T follicular helper cell (primary cell): ENCODE measurements around the gene COMMD1.
"Not testable (repeated sequence)": the region's sequence is repeated elsewhere in the genome, so short reads cannot be mapped to it uniquely, and the experiment has no call there.

ENCODE experiments used
- DNase-seq: peaks from one replicate; pipeline ENCODE4 v3.0.0-alpha.2; 2020; ENCODE audit warnings: low read depth
- total RNA-seq, 2 experiments: gene quantifications; one replicate each; lab custom pipeline; 2026; lab: John Stamatoyannopoulos, UW

Gene COMMD1
- total RNA-seq = 10.0 to 17.9 reads per million in 2 experiments

DNA sequence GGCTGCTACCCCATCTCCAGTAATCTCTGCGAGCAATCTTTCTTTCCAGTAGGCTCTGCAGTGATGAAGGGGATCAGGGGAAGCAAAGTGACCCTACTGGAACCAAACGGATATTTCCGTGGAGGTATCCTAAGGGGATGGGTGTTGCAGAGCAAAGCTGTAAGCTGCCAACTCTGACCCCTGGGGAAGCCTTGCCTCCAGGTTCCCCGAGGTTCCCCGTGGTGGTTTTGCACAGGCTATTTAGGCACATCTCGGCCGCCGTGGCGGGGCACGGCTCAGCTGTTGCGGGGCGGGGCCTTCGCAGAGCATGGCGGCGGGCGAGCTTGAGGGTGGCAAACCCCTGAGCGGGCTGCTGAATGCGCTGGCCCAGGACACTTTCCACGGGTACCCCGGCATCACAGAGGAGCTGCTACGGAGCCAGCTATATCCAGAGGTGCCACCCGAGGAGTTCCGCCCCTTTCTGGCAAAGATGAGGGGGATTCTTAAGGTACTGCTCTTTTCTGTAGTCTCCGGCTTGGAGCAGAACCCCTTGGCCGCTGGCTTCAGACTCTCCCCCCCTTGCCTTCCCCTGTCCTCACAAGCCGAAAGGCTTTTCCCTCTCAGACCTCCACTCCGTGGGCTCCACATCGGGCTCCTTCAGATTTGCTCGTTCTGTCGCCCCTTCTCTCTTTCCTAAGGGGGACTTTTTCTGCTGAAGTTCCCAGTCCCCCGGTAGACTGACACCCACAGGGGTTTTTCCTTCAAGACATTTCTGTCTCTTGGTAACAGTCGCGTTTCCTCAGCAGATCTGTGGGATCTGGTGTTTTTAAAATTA, at the start of gene COMMD1:
COMMD1 (plus strand) TSS at position 303 of the 814 bp plus-strand sequence; CDS start at position 308, 5 bp downstream.
- DNase-seq = peak; percentile 66

- no peak for DNase-seq
Measured at GRCh38 chr2:61857224-61857623, 48.2 kb upstream of the COMMD1 start.

- no peak for DNase-seq
Measured at GRCh38 chr2:61862085-61862484, 43.4 kb upstream of the COMMD1 start.

DNA sequence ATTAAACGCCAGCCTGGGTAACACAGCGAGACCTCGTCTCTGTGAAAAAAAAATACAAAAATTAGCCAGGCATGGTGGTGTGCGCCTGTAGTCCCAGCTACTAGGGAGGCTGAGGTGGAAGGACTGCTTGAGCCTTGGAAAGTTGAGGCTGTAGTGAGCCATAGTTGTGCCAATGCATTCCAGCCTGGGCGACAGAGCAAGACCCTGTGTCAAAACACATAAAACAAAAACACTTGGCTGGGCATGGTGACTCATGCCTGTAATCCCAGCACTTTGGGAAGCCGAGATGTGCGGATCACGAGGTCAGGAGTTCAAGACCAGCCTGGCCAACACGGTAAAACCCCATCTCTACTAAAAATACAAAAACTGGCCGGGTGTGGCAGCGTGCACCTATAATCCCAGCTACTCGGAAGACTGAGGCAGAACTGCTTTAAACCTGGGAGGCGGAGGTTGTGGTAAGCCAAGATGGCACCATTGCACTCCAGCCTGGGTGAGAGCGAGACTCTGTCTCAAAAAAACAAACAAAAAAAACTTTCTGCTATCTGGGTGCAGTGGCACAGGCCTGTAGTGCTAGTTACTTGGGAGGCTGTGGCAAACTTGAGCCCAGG, 38.9 kb upstream of the COMMD1 start:
- DNase-seq = not testable (repeated sequence)

DNA sequence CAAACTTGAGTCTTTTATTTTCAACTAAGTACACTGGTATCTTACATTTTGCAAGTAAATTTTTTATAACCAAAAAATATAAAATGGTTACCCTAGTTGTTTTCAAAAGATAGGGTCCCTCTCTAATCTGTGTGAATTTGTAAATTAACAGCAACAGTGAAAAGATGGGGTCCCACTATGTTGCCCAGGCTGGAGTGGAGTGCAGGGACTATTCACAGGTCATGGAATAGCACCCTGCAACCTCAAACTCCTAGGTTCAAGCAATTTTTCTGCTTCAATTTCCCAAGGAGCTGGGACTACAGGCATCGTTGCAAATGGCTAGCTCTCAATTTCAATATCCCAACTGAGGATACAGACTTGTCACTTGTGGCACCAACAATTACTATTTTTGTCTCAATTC, 29.1 kb upstream of the COMMD1 start:
- no peak for DNase-seq

DNA sequence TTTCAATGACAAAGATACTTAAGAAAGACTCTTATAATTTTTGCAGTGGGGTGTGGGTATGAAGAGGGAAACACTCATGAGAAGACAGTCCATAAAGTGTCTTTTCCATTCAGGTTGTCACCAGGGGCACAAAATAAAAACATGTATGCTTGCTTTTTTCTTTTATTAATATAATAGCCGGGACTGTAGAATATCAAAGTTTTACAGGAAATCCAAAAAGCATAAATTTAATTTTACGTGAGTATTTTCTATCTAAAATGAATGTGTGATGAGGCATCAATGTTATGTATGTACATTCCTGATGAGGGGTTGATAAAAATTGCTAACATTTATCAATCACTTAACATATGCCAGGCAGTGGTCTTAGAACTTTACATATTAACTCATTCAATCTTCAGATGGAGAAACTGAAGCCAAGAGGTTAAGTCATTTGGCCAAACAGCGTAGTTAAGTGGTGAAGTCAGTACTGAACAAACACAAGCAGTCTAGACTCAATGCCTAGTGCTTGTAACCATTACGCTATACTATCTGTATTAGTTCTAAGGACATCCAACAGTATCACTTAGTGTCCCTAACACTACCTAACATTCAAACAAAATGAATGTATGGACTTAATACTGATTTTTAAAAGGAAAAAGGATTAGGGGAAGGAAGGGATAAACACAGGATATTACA, 27.8 kb upstream of the COMMD1 start:
- no peak for DNase-seq

DNA sequence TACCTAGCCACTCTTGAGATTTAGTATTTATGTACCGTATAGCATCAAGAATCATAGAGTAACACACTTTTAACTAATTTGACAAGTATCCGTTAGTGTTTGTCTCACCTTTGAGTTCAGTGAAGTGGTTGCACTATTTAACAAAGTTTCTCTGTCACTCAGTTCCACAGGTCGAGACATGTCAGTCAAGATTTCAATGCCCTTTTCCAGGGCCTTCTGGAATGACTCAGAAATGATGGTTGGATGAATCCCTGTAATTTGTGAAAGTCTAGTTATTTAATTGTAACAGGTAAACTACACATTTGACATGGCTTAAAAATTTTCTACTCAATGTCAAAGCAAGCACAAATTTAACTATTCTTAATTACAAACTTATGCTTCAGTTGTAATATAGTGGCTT, 26.7 kb upstream of the COMMD1 start:
- DNase-seq = no peak

DNA sequence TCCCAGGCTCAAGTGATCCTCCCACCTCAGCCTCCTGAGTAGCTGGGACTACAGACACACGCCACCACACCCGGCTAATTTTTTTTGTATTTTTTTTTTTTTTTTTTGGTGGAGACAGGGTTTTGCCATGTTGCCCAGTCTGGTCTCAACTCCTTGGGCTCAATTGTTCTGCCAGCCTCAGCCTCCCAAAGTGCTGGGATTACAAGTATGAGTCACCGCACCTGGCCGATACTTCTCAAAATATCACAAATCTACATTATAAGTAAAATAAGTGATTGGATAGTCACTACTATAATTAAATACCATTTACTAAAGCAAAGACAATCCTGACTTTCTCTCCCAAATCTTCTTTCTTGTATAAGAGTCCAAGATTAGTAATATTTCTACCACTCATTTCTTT, 26.1 kb upstream of the COMMD1 start:
- DNase-seq = not testable (repeated sequence)

GRCh38 chr2:61882850-61883249, 22.6 kb upstream of the COMMD1 start:
- DNase-seq = no peak

DNA sequence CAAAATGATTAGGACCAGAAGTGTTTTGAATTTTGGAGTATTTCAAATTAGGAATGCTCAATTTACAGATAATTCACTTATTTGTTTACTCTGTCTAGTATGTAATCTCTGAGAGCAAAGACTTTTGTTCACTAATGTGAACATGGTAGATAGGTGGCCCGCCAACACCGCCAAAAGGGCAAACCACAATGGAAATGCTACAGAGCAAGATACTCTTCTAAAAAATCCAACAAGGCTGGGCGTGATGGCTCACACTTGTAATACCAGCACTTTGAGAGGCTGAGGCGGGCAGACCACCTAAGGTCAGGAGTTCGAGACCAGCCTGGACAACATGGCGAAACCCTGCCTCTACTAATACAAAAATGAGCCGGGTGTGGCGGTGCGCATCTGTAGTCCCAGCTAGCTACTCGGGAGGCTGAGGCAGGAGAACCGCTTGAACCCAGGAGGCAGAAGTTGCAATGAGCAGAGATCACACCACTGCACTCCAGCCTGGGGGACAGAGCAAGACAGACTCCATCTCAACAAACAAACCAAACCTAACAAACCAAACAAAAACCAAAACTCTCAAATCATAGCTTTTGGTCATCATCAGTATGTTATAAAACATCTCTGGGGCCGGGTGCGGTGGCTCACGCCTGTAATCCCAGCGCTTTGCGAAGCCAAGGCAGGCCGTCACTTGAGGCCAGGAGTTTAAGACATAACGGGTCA, 19.4 kb upstream of the COMMD1 start:
- DNase-seq = no peak

- no peak for DNase-seq
Measured at GRCh38 chr2:61887717-61888266, 17.7 kb upstream of the COMMD1 start.

- DNase-seq = peak; percentile 81
Measured at GRCh38 chr2:61888267-61889055, 17.0 kb upstream of the COMMD1 start, which contains the start of gene CCT4. Gene CCT4, minus strand, starts transcription at chr2:61888656. Its CDS starts 149 bp downstream, at chr2:61888507.

DNA sequence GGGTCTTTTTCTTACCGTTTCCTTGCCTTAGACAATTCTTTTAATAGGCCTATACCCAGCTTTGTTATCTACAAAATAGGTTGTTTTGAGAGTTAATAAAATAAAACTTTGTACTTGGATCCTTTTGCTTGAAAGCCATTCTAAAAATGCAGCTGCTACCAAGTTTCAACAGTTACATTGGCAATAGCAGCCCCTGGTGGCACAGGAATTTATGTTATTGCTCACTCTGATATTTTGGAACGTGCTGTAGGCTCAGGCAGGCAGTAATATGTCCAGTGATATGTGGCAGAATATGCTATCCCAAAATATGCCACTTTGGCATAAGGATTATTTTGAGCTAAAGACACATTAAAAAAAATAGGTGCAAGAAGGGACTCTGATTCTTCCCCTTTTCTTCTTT, 6.7 kb upstream of the COMMD1 start:
- DNase-seq = no peak

GRCh38 chr2:61900281-61900680, 5.2 kb upstream of the COMMD1 start:
- DNase-seq = no peak

DNA sequence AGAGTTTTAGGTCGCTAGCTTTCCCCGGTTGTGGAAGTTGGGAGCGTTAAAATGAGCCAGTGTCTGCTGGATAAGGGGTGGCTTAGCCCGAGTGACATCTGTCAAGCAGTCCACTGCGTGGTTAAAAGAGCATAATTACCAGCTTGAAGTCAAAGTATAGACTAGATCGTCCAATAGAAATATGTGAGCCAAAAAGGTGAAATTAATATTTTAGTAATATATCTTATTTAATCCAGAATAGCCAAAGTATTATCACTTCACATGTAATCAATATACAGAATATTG, 654 bp downstream of the COMMD1 start:
- DNase-seq = no peak

DNA sequence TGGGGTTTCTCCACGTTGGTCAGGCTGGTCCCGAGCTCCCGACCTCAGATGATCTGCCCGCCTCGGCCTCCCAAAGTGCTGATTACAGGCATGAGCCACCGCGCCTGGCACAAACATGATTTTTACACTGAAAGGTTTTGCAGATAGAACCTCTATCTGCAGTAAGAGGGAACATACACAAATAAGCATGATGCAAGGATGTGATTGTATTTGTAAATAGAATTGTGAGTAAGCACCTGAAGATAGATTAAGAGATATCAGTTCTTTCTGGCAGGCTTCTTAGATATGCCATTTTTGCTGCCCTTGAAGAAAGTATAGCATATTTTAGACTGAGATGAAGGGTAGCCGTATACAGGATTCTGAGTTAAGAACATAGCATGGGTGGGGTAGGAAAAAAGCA, 3.6 kb downstream of the COMMD1 start:
- DNase-seq = no peak

DNA sequence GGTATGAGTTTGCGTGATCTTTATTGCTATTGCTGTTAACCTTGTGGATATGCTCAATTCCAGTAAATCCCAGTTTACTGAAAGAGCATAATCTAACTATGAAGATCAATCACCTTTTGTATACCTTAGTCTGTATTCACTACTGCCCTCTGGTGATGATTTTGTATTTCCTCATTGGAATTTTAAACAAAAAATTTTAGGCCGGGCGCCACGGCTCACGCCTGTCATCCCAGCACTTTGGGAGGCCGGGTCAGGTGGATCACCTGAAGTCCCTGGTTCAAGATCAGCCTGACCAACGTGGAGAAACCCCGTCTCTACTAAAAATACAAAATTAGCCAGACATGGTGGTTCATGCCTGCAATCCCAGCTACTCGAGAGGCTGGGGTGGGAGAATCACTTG, 5.1 kb downstream of the COMMD1 start:
- no peak for DNase-seq

- DNase-seq = no peak
Measured at GRCh38 chr2:61911510-61911909, 6.0 kb downstream of the COMMD1 start.

GRCh38 chr2:61914794-61915193, 9.3 kb downstream of the COMMD1 start:
- not testable (repeated sequence) for DNase-seq

DNA sequence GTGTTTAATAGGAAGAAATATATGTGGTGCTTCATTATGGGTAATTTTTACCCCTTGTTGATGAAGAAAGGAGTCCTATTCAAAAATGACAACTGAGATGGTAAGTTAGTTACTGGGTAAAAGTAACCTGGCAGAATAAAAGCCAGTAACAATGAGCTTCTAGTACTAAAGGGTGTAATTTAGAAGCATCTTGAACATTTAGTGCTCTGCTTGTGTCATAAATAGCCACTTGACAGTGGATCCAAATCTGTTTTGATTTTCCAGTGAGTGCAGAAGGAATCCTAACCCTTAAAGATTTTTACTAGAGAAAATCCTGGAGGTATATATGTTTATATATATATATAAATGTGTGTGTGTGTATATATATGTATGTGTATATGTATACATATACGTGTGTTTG, 15.1 kb downstream of the COMMD1 start:
- DNase-seq = no peak

DNA sequence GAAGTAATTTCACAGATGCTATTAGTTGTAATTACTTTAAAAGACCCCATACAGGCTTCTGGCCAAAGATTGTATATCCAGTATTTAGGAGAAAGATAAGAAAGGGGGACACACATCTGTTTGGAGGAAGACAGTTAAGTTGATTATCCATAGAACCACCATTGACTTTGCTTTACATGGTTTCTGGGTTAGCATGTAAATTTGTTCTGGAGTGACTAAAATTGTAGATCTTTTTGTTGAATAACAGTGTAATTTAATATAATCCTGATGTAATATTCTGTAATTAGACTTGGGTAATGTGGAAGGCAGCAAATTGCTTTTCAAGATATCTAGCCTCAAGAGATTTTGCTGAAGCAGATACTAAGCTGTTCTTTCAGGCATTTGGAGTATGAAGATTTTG, 17.2 kb downstream of the COMMD1 start:
- DNase-seq = no peak
